Gastrocnemius medialis (tissue), 4 donors: ENCODE measurements around the gene NXN.

ENCODE experiments used
- CTCF ChIP-seq, 5 experiments: fragments of 450-650 bp in 3 of 5; fragments of 200-600 bp in 2 of 5; sonication (generic) in 2 of 5; IDR thresholded peaks in 4 of 5; conservative IDR thresholded peaks in 1 of 5; 1 replicate in 4 of 5; 2 replicates in 1 of 5; pipeline ENCODE4 v1.5.1; 2016 to 2019; ENCODE audit warnings: antibody characterized with exemption in 5 of 5, mild to moderate bottlenecking in 3 of 5, moderate library complexity in 3 of 5
- POLR2A ChIP-seq, 2 donors: fragments of 450-650 bp; IDR thresholded peaks; one replicate each; pipeline ENCODE4 v1.6.1; 2017; ENCODE audit warnings: antibody characterized with exemption in 2 of 2, mild to moderate bottlenecking in 2 of 2, moderate library complexity in 2 of 2

- TF ChIP-seq CTCF (IDR thresholded peaks at IDR 0.05 in 4 of 5, conservative IDR thresholded peaks at IDR 0.05 in 1 of 5) (no peak), POLR2A (IDR thresholded peaks at IDR 0.05) (no peak)
These were observed 173.2 kb downstream of the NXN start for GRCh38 chr17:806346-806745.
